DMS153 (cell line): Measurements from ENCODE around the gene SPOCK2.
"Not testable (repeated sequence)": the region's sequence is repeated elsewhere in the genome, so short reads cannot be mapped to it uniquely, and the experiment has no call there.

Experiments
- DNase-seq: peaks from one replicate; lab custom pipeline; 2025; lab: John Stamatoyannopoulos, UW

The SPOCK2 gene

GRCh38 chr10:72108004-72108370, 19.6 kb upstream of the SPOCK2 start:
- DNase-seq, result not testable (repeated sequence)

GRCh38 chr10:72107325-72108003, 19.1 kb upstream of the SPOCK2 start:
- DNase-seq, result no peak

GRCh38 chr10:72106896-72107295, 18.5 kb upstream of the SPOCK2 start:
- no peak for DNase-seq

- DNase-seq, result no peak
These were observed 18.0 kb upstream of the SPOCK2 start for GRCh38 chr10:72106154-72106849.

- no peak for DNase-seq
These were observed 17.4 kb upstream of the SPOCK2 start for GRCh38 chr10:72105710-72106109.

GRCh38 chr10:72105098-72105475, 16.7 kb upstream of the SPOCK2 start:
- no peak for DNase-seq

DNA sequence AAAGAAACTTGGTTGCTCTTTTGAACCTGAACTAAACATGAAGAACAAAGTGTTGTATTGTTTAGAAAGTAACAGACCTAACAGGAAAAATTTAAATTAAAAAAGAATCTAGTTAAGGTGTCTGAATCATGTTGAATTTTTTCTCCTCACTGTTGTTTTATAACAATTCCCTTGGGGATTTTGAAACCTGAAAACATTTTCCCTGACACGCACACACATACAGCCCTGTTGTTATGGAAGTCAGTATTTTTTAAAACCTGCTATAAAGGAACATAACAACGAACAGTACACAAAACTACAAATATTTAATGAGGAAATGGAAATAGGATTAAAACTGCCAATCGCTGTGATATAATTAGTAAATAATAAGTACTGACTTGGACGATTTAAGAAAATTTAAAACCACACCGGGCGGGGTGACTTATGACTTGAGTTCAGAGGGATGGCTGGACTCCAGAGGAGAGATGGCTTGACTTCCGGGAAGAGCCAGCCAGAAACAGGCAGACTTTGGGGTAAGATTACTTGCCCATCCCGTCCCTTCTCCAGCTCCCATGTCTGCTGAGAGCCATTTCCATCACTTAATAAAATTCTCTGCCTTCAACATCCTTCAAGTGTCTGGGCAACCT, 16.2 kb upstream of the SPOCK2 start:
- DNase-seq, result no peak

GRCh38 chr10:72099600-72099921, 11.2 kb upstream of the SPOCK2 start:
- DNase-seq, result no peak

DNA sequence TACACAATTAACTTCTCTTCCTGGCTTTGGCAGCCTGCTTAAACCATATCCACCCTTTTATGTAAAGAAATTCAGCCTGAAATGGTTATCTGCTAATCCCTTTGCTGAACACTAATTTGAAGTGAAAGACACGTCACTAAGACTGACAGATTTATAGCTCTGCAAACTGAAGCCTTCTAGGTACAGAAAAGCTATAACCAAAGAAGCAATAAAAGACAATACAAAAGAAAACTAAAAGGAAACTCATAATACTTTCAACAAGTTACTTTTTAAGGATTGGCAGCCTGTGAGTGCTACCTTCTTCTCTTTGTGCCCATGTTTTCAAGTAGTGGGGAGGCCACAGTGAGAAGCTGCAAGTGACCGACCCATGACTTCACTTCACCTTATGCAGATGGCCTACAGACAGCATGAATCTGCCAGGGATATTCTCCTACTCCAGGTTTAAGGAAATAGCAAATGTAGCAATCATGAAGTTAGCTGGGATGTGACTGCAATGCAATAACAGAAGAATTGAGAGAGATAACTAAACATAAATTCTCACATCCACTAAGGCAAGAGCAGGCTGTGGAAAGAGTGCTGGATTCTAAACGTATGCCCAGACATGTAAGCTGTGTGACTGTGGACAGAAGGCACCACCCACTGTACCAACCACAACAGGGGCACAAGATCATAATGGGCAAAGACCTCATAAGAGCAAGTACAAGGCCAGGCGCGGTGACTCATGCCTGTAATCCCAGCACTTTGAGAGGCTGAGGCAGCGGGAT, 10.7 kb upstream of the SPOCK2 start:
- DNase-seq, result peak; percentile 19

DNA sequence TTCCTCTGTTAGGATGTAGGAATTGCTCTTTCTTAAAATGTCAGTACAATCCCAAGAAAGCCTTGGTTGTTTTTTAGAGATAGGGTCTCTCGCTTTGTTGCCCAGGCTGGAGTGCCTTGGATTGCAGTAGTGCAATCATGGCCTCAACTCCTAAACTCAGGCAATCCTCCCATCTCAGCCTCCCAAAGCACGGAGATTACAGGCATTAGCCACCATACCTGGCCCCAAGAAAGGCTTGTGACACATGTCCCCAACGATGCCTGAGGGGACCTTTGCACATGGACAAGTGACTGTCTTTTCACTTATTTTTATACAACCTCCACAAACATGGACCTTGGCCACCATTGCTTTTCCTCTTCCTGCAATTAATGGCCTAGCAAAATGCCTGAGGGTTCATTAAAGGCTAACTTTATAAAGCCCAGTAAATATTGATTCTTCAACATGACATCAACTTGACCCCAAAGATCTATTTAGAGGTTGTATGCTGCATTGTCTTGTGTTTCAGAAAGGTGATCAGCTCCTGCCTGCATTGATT, 10.0 kb upstream of the SPOCK2 start:
- DNase-seq, result no peak

DNA sequence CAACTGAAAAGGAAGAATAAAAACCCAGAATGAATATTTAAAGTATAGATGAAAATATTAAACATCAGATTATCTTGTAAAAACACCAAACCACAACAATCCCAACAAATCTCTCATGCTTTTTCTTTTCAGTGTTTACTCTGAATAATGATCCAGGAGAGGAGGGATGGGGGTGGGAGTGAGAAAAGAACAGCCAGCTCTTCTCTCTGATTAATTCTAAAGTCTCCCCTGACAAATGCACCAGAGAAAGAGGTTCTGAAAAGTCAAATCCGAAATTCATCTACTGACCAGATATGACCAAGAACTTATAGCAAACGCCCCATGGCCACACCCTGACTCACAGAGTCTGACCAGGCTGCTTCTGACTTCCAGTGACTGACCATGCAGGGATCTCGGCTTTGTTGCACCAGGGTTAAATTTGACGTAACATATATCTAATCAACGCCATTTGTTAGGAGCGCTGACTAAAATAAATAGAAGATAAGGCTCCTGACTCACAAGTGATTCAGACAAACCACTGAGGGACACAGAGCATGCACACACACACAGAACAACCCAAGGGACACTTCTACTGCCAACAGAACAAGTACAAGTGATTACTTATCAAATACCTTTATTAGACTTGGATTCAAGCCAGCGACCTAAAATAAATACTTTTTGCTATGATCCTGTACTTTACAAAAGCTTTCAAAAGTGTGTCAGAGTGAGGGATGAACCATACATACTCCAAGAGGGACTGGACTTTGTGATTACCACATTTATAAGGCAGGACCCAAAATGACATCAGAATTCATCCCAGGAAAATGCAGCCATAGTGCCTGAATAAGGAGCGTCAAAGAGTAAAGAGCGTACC, 9.3 kb upstream of the SPOCK2 start:
- peak; percentile 68 for DNase-seq

- no peak for DNase-seq
These were observed 8.0 kb upstream of the SPOCK2 start for GRCh38 chr10:72096115-72097000.

DNA sequence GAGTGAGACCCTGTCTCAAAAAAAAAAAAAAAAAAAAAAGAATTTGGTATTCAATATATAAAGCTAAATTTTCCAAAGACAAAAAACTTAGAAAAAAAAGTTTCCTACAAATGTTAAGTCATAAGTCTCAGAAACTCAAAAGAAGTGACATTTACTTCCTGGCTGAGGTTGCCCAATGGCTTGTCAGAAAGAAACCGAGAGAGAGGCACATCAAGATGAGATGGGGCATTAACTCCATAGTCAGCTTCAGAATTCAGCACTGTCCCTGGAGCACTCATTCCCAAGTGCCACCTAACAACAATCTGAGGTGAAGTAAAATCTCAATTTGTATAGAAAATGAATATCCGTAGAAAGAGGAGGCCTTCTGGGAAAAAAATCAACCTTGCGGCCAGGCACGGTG, 6.8 kb upstream of the SPOCK2 start:
- DNase-seq, result no peak

DNA sequence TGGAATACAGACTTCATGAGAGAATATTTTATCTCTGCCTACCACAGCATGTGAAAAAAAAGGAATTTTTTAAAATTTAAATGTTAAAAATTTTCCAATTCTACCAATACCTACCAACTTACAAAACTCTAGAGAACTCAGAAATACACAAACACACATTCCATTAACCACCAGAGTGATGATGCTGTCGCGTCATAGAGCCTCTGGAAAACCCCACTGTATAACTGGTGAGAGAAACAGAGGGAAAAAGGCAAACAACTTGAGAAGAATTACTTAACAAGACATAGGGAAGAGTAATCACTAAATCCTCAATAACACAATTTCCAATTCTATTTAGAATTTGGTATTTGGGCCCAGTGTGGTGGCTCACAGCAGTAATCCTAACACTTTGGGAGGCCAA, 6.2 kb upstream of the SPOCK2 start:
- DNase-seq, result no peak

DNA sequence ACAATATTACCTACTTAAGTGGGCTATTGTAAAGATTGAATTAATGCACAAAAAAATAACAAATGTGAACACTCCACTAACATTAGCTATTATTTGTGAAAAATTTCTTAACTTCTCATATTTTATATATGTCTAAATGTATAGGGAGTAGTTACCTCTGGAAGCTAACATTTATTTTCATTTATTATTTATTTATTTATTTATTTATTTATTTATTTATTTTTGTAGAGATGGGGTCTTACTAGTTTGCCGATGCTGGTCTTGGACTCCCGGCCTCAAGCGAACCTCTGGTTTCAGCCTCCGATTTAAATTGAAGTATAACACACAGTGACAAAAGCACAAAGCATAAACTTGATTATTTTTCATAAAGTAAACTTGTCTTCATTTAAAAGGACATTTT, 5.1 kb upstream of the SPOCK2 start:
- DNase-seq, result no peak

DNA sequence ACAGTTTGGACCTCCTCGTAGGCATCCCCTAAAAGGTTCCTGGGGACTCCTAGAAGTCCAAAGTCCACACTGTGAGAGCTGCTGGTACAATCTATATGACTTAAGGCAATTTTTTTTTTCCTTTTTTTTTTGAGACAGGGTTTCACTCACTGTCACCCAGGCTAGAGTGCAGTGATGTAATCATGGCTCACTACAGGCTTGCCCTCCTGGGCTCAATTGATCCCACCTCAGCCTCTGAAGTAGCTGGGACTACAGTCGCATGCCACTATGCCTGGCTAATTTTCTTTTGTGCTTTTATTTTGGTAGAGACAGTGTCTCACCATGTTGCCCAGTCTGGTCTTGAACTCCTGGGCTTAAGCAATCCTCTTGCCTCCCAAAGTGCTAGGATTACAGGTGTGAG, 4.6 kb upstream of the SPOCK2 start:
- DNase-seq, result no peak

GRCh38 chr10:72092171-72092924, 4.0 kb upstream of the SPOCK2 start:
- DNase-seq, result no peak

DNA sequence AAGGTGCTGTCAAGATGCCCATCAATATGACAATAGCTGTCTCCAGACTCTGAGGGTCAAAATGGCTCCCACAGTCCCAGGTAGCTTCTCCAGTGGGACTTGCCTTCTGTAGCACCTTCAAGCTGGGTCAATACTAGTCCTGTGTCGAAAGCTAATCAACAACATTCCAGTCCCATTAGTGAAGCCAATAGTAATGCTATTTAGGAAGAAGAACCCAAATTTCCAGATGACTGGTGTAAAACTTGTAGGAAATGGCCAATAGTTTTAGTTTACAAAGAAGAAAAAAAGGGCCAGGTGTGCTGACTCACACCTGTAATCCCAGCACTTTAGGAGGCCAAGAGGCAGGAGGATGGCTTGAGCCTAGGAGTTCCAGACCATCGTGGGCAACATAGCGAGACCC, 2.0 kb upstream of the SPOCK2 start:
- DNase-seq, result no peak

- DNase-seq, result peak; percentile 10
These were observed 1.3 kb upstream of the SPOCK2 start for GRCh38 chr10:72089618-72090017.
